ENCODE results near the gene EGR2.

GRCh38 chr10:62818426-62819011, 2.4 kb upstream of the EGR2 start:
- TF ChIP-seq CTCF (IDR thresholded peaks at IDR 0.05 in 8 of 11, conservative IDR thresholded peaks at IDR 0.05 in 3 of 11) (no peak), POLR2AphosphoS5 (IDR thresholded peaks at IDR 0.05) (no peak), POLR2A (IDR thresholded peaks at IDR 0.05) (no peak)

All from spleen (tissue), 7 donors.